Natural killer cell (primary cell): ENCODE data around the gene SMAP1. TPM values are rescaled to one million over a fixed set of nuclear protein-coding genes. Genes with fewer than 3 reads are reported as not detected.
A peak's percentile ranks its signal among the peaks of the same experiment; 100 is the strongest.

Experiments
- ATAC-seq, 3 donors: fragments of 150-1000 bp in 2 of 3; fragments of 200-7000 bp in 1 of 3; cut with Tn5 transposase; 1 replicate in 1 of 3; 2 replicates in 2 of 3; pipeline ENCODE4 v1.10.0; 2021; ENCODE audit warnings: mild to moderate bottlenecking in 2 of 3, moderate library complexity in 2 of 3
- DNase-seq, 2 donors: peaks; one replicate each; pipeline versions ENCODE4 v3.0.0 to v3.0.0-alpha.2; 2013 to 2021; ENCODE audit warnings: mixed read lengths in 1 of 2
- H3K27ac ChIP-seq: one replicate; pipeline ENCODE4 v1.5.1; 2013; ENCODE audit warnings: mild to moderate bottlenecking, low read length
- H3K27me3 ChIP-seq: one replicate; pipeline ENCODE4 v1.6.1; 2013; ENCODE audit warnings: low read length; ENCODE audit not compliant: control insufficient read depth, insufficient read depth
- H3K36me3 ChIP-seq: one replicate; pipeline ENCODE4 v1.6.1; 2013; ENCODE audit warnings: low read length; ENCODE audit not compliant: control insufficient read depth, insufficient read depth
- H3K4me1 ChIP-seq: one replicate; pipeline ENCODE4 v1.6.1; 2013; ENCODE audit warnings: low read length; ENCODE audit not compliant: control insufficient read depth, insufficient read depth
- H3K4me3 ChIP-seq: one replicate; pipeline ENCODE4 v1.5.1; 2013; ENCODE audit warnings: low read length
- H3K9me3 ChIP-seq: one replicate; pipeline ENCODE4 v1.6.1; 2013; ENCODE audit warnings: low read length; ENCODE audit not compliant: control insufficient read depth, insufficient read depth
- H3K27ac Mint-ChIP-seq, 2 donors: one replicate each; pipeline ENCODE4 v1.8.0; 2022; ENCODE audit warnings: mild to moderate bottlenecking in 2 of 2, mixed read lengths in 2 of 2, moderate library complexity in 1 of 2
- H3K27me3 Mint-ChIP-seq, 2 donors: one replicate each; pipeline ENCODE4 v1.8.0; 2022; ENCODE audit warnings: low read depth in 2 of 2, mixed read lengths in 2 of 2
- H3K36me3 Mint-ChIP-seq: one replicate; pipeline ENCODE4 v1.8.0; 2022; ENCODE audit warnings: mixed read lengths
- H3K4me1 Mint-ChIP-seq, 2 donors: one replicate each; pipeline ENCODE4 v1.8.0; 2022; ENCODE audit warnings: mixed read lengths in 2 of 2
- H3K4me3 Mint-ChIP-seq: one replicate; pipeline ENCODE4 v1.8.0; 2022; ENCODE audit warnings: mild to moderate bottlenecking, moderate library complexity, mixed read lengths
- H3K9me3 Mint-ChIP-seq, 2 donors: one replicate each; pipeline ENCODE4 v1.8.0; 2022; ENCODE audit warnings: mixed read lengths in 2 of 2
- WGBS: methylation state at CpG from one replicate; pipeline ENCODE4 v1.1.7; 2013; ENCODE audit warnings: missing lambda C conversion rate; ENCODE audit not compliant: insufficient coverage; 5-methylcytosine and 5-hydroxymethylcytosine counted together
- intact Hi-C: fragments of 100-400 bp; cut with micrococcal nuclease; formaldehyde crosslinking; loops from one replicate; pipeline ENCODE4 v1.14.2; 2022
- total RNA-seq, 4 donors: library from RNA; stranded (reverse); fragments of 120-200 nt in 1 of 4; gene quantifications; one replicate each; pipeline versions ENCODE4 v1.2.3 to v1.2.4, GENCODE V29; 2013 to 2022
- TF ChIP-seq, protein P1 (sequence below): fragments of 200-600 bp; IDR thresholded peaks from one replicate; pipeline ENCODE4 v1.8.0; 2022; ENCODE audit warnings: antibody characterized with exemption

The SMAP1 gene
- total RNA-seq, 3 donors from 2014 or later (not counting 1 experiment from before 2014, with no cell fraction given), result 28.6 to 35.4 (median 30.6) TPM

DNA sequence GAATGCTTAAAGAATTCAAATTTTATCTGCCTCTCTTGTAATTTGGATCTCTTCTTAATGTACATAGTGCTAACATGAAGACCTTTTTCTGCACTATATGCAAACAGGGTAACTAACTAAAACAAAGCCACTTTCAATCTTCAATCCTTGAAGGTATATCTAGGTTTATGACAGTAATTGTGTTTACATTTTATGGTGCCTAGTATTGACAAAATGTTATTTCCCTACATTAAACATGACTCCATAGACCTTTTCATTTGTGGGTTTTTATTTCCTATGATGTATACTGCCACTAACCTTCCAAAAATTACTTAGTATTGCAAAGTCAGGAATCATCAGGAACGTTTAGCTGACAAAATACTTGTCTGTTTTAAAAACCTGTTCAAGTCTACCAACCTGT lies 193.2 kb downstream of the SMAP1 start:
- no peaks in the 10 kb centered on the region for H3K27me3 ChIP-seq
- DNase-seq (no peak), ATAC-seq (no peak)
- Mint-ChIP-seq H3K9me3 (no peaks in the 10 kb centered on the region), H3K4me1 (peaks cover 0 to 4% of the 10 kb centered on the region in 2 donors), H3K27me3 (no peaks in the 10 kb centered on the region), H3K27ac (no peak overlapping the region), H3K4me3 (no peak overlapping the region), H3K36me3 (peaks cover 13% of the 10 kb centered on the region)
- TF ChIP-seq, protein P1, sequence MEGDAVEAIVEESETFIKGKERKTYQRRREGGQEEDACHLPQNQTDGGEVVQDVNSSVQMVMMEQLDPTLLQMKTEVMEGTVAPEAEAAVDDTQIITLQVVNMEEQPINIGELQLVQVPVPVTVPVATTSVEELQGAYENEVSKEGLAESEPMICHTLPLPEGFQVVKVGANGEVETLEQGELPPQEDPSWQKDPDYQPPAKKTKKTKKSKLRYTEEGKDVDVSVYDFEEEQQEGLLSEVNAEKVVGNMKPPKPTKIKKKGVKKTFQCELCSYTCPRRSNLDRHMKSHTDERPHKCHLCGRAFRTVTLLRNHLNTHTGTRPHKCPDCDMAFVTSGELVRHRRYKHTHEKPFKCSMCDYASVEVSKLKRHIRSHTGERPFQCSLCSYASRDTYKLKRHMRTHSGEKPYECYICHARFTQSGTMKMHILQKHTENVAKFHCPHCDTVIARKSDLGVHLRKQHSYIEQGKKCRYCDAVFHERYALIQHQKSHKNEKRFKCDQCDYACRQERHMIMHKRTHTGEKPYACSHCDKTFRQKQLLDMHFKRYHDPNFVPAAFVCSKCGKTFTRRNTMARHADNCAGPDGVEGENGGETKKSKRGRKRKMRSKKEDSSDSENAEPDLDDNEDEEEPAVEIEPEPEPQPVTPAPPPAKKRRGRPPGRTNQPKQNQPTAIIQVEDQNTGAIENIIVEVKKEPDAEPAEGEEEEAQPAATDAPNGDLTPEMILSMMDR, result no peak
- intact Hi-C loops, result no loop called here
- H3K9me3 ChIP-seq, result no peaks in the 10 kb centered on the region
- H3K27ac ChIP-seq, result no peak overlapping the region
- H3K4me3 ChIP-seq, result no peak overlapping the region
- no peaks in the 10 kb centered on the region for H3K4me1 ChIP-seq
- WGBS, result no CpG with 5 or more reads among the region's 1 CpG
- H3K36me3 ChIP-seq, result peaks cover 27% of the 10 kb centered on the region

DNA sequence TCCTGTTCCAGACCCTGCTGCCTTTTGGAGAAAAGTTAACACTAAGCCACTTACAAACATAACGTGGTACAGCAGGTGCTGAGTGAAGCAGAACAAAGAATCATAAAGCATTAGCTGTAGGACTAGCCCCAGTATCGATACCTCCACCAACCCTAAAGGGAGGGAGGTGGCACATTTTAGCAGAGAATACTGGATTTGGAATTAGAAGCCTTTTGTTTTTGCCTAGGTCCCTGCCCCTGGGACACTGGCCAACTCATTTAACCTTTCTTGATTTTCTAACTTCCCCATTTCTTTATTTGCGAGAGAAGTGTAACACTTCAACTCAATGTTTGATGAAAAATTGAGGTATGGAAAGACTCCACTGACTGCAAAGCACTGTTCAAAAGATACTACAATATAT lies 195.7 kb downstream of the SMAP1 start:
- Histone ChIP-seq H3K9me3 (no peaks in the 10 kb centered on the region), H3K27ac (no peak overlapping the region), H3K4me1 (no peaks in the 10 kb centered on the region), H3K36me3 (peaks cover 22% of the 10 kb centered on the region), H3K27me3 (no peaks in the 10 kb centered on the region), H3K4me3 (no peak overlapping the region)
- H3K27me3 Mint-ChIP-seq, result peaks cover 0 to 6% of the 10 kb centered on the region in 2 donors
- no peak overlapping the region for H3K27ac Mint-ChIP-seq
- no peak for DNase-seq
- no peaks in the 10 kb centered on the region for H3K9me3 Mint-ChIP-seq
- H3K4me3 Mint-ChIP-seq, result no peak overlapping the region
- H3K4me1 Mint-ChIP-seq, result peaks cover 0 to 4% of the 10 kb centered on the region in 2 donors
- TF ChIP-seq, protein P1, result no peak
- H3K36me3 Mint-ChIP-seq, result peaks cover 13% of the 10 kb centered on the region
- WGBS, result 42% methylated on average over 2 of the region's 3 CpGs
- ATAC-seq, result no peak
- intact Hi-C loops, result no loop called here

DNA sequence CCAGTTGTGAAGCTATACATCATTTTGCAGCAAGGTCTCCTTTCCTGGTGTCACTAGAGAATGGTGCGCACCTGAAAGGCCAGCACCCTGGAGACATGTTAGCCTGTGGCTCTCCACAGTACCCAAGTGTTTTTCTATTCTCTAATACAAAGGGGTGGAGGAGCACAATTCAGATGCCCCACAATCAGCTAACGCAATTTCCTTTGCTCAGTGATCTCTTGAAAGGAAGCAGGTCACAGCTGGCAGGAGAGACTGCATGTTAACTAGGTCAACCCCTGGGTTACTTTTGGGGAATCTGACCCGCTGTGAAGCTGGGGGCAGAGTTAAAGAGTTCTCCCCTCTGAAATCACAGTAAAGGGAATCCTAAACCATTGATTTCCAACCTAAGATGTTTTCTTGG lies 196.7 kb downstream of the SMAP1 start:
- Mint-ChIP-seq H3K4me1 (peaks cover 0 to 4% of the 10 kb centered on the region in 2 donors), H3K9me3 (no peaks in the 10 kb centered on the region), H3K4me3 (no peak overlapping the region), H3K27ac (no peak overlapping the region), H3K36me3 (peaks cover 13% of the 10 kb centered on the region), H3K27me3 (peaks cover 0 to 6% of the 10 kb centered on the region in 2 donors)
- H3K9me3 ChIP-seq, result no peaks in the 10 kb centered on the region
- TF ChIP-seq, protein P1, result no peak
- H3K27ac ChIP-seq, result no peak overlapping the region
- intact Hi-C loops, result no loop called here
- ATAC-seq, result peak in 1 of 3 donors; percentile 32
- H3K4me1 ChIP-seq, result no peaks in the 10 kb centered on the region
- DNase-seq, result no peak
- H3K4me3 ChIP-seq, result no peak overlapping the region
- 54% methylated on average over 3 of the region's 3 CpGs for WGBS
- H3K36me3 ChIP-seq, result peaks cover 14% of the 10 kb centered on the region
- H3K27me3 ChIP-seq, result no peaks in the 10 kb centered on the region

DNA sequence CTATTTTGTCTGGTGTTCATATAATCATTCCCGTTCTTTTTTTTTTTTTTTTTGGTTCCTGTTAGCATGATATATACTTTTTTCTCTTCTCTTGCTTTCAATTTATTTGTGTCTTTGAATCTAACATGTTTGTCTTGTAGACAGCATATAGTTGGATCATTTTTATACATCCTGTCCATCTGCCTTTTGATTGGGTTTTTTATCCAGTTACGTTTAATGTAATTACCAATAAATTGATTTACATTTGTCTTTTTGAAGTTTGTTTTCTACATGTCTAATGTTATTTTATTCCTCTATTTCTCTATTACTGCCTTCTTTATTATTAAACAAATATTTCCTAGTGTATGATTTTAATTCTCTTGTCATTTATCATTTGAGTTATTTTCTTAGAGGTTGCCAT lies 204.8 kb downstream of the SMAP1 start:
- Histone ChIP-seq H3K4me3 (no peak overlapping the region), H3K27me3 (no peaks in the 10 kb centered on the region), H3K27ac (no peak overlapping the region), H3K4me1 (no peaks in the 10 kb centered on the region), H3K36me3 (no peaks in the 10 kb centered on the region), H3K9me3 (no peaks in the 10 kb centered on the region)
- Mint-ChIP-seq H3K27me3 (peaks cover 9 to 28% of the 10 kb centered on the region in 2 donors), H3K4me3 (no peak overlapping the region), H3K27ac (no peak overlapping the region), H3K9me3 (peaks cover 5 to 10% of the 10 kb centered on the region in 2 donors), H3K36me3 (peaks cover 23% of the 10 kb centered on the region), H3K4me1 (no peaks in the 10 kb centered on the region)
- no peak for ATAC-seq
- no peak for DNase-seq
- TF ChIP-seq, protein P1, result no peak
- no CpG with 5 or more reads among the region's 2 CpGs for WGBS
- intact Hi-C loops, result no loop called here
